BLaER1 (cell line): Measurements from ENCODE around the gene KHK.
"Not testable (repeated sequence)": the region's sequence is repeated elsewhere in the genome, so short reads cannot be mapped to it uniquely, and the experiment has no call there.

Experiments used
- H3K27ac ChIP-seq: shearing (Covaris generic); formaldehyde crosslinking; 2 replicates; pipeline ENCODE4 v1.8.1; 2022
- H3K27me3 ChIP-seq: shearing (Covaris generic); formaldehyde crosslinking; 2 replicates; pipeline ENCODE4 v1.8.1; 2022
- H3K36me3 ChIP-seq: shearing (Covaris generic); formaldehyde crosslinking; 2 replicates; pipeline ENCODE4 v1.8.1; 2022
- H3K4me1 ChIP-seq: shearing (Covaris generic); formaldehyde crosslinking; 2 replicates; pipeline ENCODE4 v1.8.1; 2022
- H3K4me2 ChIP-seq: shearing (Covaris generic); formaldehyde crosslinking; 2 replicates; pipeline ENCODE4 v1.8.1; 2022
- H3K4me3 ChIP-seq: shearing (Covaris generic); formaldehyde crosslinking; 2 replicates; pipeline ENCODE4 v1.8.1; 2022
- H3K9ac ChIP-seq: shearing (Covaris generic); formaldehyde crosslinking; 2 replicates; pipeline ENCODE4 v1.8.1; 2022
- H3K9me3 ChIP-seq: shearing (Covaris generic); formaldehyde crosslinking; 2 replicates; pipeline ENCODE4 v1.8.1; 2022
- H4K20me1 ChIP-seq: shearing (Covaris generic); formaldehyde crosslinking; 2 replicates; pipeline ENCODE4 v1.8.1; 2022
- Cebpa-rat ChIP-seq: shearing (Covaris generic); IDR thresholded peaks from 2 replicates; pipeline ENCODE4 v1.8.1; 2022

The KHK gene

DNA sequence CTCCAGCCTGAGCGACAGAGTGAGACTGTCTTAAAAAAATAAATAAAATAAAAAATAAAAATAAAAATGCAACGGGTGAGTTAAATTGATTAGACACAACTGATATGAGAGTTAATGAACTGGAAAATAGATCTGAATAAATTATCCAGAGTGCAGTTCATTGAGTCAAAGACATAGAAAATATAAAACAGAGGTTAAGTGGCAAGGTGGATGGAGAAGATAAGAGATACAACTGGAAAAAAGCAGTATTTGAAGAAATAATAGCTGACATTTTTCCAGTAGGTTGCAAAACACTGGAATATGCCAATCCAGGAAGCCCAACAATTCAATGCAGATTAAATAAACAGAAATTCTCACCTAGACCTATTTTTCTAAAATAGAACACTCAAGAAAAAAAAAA lies 21.6 kb downstream of the KHK start:
- H3K36me3 ChIP-seq = no peaks in the 10 kb centered on the region
- no peaks in the 10 kb centered on the region for H3K9me3 ChIP-seq
- no peak for TF ChIP-seq Cebpa-rat
- H3K4me1 ChIP-seq = peaks cover 14% of the 10 kb centered on the region
- H3K27ac ChIP-seq = no peak overlapping the region
- no peaks in the 10 kb centered on the region for H4K20me1 ChIP-seq
- no peak overlapping the region for H3K4me2 ChIP-seq
- no peak overlapping the region for H3K4me3 ChIP-seq
- no peak overlapping the region for H3K9ac ChIP-seq
- no peaks in the 10 kb centered on the region for H3K27me3 ChIP-seq

DNA sequence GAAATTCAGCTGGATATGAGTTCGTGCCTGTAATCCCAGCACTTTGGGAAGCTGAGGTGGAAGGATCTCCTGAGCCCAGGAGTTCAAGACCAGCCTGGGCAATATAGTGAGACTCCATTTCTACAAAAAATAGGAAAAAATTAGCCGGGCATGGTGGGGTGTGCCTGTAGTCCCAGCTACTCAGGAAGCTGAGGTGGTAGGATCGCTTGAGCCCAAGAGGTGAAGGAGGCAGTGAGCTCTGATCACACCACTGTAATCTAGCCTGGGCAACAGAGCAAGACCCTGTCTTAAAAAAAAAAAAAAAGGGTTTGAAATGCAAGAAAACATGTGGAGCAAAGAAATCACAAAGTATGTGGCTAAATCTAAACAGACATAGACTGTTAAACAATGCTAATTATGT lies 22.5 kb downstream of the KHK start:
- H3K4me3 ChIP-seq = no peak overlapping the region
- H3K4me2 ChIP-seq = no peak overlapping the region
- no peak overlapping the region for H3K9ac ChIP-seq
- no peaks in the 10 kb centered on the region for H3K36me3 ChIP-seq
- no peaks in the 10 kb centered on the region for H3K9me3 ChIP-seq
- no peak overlapping the region for H3K27ac ChIP-seq
- no peak for TF ChIP-seq Cebpa-rat
- H3K27me3 ChIP-seq = no peaks in the 10 kb centered on the region
- H4K20me1 ChIP-seq = no peaks in the 10 kb centered on the region
- peaks cover 14% of the 10 kb centered on the region for H3K4me1 ChIP-seq

DNA sequence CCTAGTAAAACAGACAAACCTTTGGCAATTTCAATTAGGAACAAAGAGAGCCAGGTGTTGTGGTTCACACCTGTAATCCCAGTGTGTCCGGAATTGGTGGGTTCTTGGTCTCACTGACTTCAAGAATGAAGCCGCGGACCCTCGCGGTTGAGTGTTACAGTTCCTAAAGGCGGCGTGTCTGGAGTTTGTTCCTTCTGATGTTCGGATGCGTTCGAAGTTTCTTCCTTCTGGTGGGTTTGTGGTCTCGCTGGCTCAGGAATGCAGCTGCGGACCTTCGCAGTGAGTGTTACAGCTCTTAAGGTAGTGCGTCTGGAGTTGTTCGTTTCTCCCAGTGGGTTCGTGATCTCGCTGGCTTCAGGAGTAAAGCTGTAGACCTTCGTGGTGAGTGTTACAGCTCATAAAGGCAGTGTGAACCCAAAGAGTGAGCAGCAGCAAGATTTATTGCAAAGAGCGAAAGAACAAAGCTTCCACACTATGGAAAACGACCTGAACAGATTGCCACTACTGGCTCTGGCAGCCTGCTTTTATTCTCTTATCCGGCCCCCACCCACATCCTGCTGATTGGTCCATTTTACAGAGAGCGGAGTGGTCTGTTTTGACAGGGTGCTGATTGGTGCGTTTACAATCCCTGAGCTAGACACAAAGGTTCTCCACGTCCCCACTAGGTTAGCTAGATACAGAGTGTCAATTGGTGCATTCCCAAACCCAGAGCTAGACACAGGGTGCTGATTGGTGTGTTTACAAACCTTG lies 24.2 kb downstream of the KHK start:
- H3K4me3 ChIP-seq, H4K20me1 ChIP-seq, H3K9ac ChIP-seq: not testable (repeated sequence)

DNA sequence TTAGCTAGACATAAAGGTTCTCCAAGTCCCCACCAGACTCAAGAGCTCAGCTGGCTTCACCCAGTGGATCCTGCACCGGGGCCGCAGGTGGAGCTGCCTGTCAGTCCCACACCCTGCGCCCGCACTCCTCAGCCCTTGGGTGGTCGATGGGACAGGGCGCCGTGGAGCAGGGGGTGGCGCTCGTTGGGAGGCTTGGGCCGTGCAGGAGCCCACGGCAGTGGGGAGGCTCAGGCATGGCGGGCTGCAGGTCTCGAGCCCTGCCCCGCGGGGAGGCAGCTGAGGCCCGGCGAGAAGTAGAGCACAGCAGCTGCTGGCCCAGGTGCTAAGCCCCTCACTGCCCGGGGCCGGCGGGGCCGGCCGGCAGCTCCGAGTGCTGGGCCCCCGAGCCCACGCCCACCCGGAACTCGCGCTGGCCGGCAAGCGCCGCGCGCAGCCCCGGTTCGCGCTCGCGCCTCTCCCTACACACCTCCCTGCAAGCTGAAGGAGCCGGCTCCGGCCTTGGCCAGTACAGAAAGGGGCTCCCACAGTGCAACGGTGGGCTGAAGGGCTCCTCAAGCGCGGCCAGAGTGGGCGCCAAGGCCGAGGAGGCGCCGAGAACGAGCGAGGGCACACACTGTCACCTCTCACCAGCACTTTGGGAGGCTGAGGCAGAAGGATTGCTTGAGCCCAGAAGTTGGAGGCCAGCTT lies 25.0 kb downstream of the KHK start:
- H3K4me3 ChIP-seq, H3K4me2 ChIP-seq, H4K20me1 ChIP-seq, H3K27ac ChIP-seq, H3K27me3 ChIP-seq, H3K9ac ChIP-seq, H3K9me3 ChIP-seq, H3K36me3 ChIP-seq, H3K4me1 ChIP-seq: not testable (repeated sequence)

More for the DNA sequence above, 24.2 kb downstream of the KHK start:
- H3K4me2 ChIP-seq, H3K9me3 ChIP-seq, H3K27me3 ChIP-seq, H3K36me3 ChIP-seq, H3K27ac ChIP-seq, H3K4me1 ChIP-seq: not testable (repeated sequence)

DNA sequence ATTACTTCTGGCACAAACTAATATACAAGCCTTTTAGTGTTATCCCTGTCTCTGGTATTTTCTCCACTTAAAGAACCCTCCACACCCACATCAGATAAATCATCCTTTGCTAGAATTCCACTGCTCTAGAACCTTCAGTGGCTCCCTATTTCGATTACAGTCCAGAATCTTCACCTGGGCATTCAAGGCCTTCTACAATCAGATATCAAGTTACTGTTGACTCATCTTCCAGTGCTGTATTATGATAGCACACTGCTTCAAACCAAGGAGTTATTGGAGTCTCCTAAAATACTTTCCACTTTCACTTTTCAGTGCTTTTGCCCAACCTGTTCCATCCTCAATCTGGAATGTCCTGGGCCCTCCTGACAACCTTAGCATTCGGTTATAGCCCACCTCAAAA lies 28.9 kb downstream of the KHK start:
- Histone ChIP-seq H4K20me1 (no peaks in the 10 kb centered on the region), H3K27me3 (peaks cover 37% of the 10 kb centered on the region)

DNA sequence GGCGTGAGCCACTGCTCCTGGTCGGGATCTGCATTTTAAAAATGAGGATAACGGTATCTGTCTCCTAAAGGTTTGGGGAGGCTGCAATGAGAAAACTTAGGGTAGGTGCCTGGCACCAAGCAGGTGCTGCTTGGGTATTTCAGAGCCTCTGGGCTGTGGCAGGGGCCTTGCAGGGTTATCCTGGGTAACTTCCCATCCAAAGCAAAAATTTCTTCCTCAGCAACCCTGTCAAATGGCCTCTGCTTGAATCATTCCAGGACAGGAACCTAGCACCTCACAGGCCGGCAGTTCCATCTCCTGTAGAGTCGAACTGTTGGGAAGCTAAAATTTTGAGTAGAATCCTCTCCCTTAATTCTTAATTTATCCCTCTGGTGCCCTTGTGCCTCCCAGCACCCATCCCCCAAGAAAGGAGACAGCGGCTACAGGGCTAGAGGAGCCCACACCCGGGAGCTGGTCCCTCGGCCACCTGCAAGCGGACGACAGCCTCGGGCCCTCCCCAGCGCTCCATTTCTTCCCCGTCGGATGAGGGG lies 31.5 kb downstream of the KHK start:
- Histone ChIP-seq H3K4me2 (peak overlapping the region; percentile 85), H3K27ac (no peak overlapping the region)

More for the DNA sequence above, 28.9 kb downstream of the KHK start:
- H3K36me3 ChIP-seq = no peaks in the 10 kb centered on the region
- H3K9me3 ChIP-seq = no peaks in the 10 kb centered on the region
- 0 out of 2 replicates have a peak, but pooled peaks cover 12% of the 10 kb centered on the region for H3K4me1 ChIP-seq
- no peak for TF ChIP-seq Cebpa-rat
- H3K4me2 ChIP-seq = no peak overlapping the region
- H3K27ac ChIP-seq = no peak overlapping the region
- no peak overlapping the region for H3K9ac ChIP-seq
- H3K4me3 ChIP-seq = no peak overlapping the region

DNA sequence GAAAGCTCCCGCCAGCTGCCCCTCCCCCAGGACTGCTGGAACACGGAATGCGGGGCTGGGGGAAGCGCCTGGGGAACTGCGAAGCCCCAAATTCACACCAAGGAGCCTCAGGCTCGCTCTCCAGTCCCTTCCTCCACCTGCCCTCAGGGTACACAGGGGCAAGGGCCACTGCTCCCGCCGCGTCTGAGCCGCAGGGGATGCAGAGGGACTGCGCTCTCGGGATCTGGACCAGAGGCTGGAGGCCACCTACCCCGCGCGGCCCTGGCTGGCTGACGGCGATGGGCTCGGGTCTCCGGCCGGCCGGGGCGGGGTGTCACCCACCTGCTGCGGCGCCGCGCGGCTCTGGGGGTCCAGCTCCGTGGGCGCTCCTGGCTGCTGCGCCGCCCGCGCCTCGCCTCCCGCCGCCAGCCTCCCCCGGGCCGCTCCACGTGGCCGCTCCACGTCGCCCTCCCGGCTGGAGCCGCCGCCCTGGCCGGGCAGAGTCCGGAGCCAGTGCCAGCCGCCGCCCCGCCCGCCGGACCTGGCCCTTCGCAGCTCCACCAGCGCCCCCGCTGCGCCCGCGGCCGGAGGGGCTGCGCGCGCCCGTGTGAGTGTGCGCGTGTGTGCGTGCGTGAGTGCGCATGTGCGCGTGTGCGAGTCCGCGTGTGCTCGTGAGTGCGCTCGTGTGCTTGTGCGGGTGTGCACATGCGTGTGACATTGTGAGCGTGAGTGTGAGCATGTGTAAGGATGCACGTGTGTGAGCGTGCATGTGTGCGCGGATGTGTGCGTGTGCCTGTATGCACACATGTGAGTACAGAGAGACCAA lies 32.2 kb downstream of the KHK start, which contains the start of gene CGREF1:
CGREF1 (minus strand) TSS at position 604 of the 805 bp plus-strand sequence. CDS start 14,762 bp downstream, outside the sequence.
- TF ChIP-seq Cebpa-rat = no peak
- Histone ChIP-seq H3K36me3 (no peaks in the 10 kb centered on the region), H3K9me3 (no peaks in the 10 kb centered on the region), H3K27ac (0 out of 2 replicates have a peak within 1 kb of the TSS, but pooled peaks have one; percentile 26), H3K4me3 (peak within 1 kb of the TSS; percentile 68), H3K27me3 (peaks cover 69% of the 10 kb centered on the region), H4K20me1 (no peaks in the 10 kb centered on the region), H3K4me2 (peak within 1 kb of the TSS; percentile 85), H3K4me1 (0 out of 2 replicates have a peak, but pooled peaks cover 12% of the 10 kb centered on the region), H3K9ac (peak within 1 kb of the TSS; percentile 60)

More for the DNA sequence above, 31.5 kb downstream of the KHK start:
- Histone ChIP-seq H3K9me3 (no peaks in the 10 kb centered on the region), H3K36me3 (no peaks in the 10 kb centered on the region), H4K20me1 (no peaks in the 10 kb centered on the region), H3K27me3 (peaks cover 62% of the 10 kb centered on the region), H3K9ac (no peak overlapping the region), H3K4me3 (peak overlapping the region; percentile 68), H3K4me1 (0 out of 2 replicates have a peak, but pooled peaks cover 12% of the 10 kb centered on the region)
- TF ChIP-seq Cebpa-rat = no peak

DNA sequence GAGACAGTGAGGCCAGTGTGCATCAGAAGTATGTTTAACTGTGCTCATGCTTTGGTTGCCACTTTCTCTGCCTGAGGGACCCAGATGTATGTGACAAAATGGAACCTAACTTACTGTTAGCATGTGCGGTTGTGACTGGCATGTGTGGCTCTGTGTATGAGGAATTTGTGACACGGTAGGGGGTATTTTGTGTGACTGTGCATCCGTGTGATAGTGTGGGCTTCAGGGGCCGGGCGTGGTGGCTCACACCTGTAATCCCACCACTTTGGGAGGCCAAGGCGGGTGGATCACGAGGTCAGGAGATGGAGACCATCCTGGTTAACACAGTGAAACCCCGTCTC lies 32.7 kb downstream of the KHK start:
- H3K9ac ChIP-seq, H3K9me3 ChIP-seq, H3K36me3 ChIP-seq, H3K27ac ChIP-seq, H4K20me1 ChIP-seq: not testable (repeated sequence)
- peak overlapping the region; percentile 68 for H3K4me3 ChIP-seq
- peak overlapping the region; percentile 85 for H3K4me2 ChIP-seq
- 0 out of 2 replicates have a peak, but pooled peaks cover 12% of the 10 kb centered on the region for H3K4me1 ChIP-seq
- peaks cover 75% of the 10 kb centered on the region for H3K27me3 ChIP-seq

DNA sequence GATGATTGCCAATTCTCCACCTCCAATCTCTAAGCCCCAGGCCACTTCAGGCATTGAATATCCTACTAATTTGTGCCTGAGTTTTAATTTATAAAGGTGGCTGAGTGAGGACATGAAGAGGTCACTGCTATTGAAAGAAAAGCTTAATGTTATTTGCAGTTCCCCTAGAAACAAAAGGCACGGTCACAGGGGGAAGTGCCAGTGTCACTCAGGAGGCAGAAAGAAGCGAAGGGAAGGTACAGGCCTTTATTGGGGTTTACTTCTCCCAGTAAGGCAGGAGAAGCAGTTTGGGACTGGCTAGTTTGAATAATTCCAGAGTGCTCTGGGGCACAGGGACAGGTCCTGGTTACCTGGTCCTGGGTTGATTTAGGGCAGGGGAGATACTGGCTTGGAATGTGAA lies 35.3 kb downstream of the KHK start:
- Histone ChIP-seq H3K4me3 (no peak overlapping the region), H3K9ac (no peak overlapping the region), H3K4me1 (0 out of 2 replicates have a peak, but pooled peaks cover 12% of the 10 kb centered on the region), H3K9me3 (no peaks in the 10 kb centered on the region), H4K20me1 (no peaks in the 10 kb centered on the region), H3K4me2 (no peak overlapping the region), H3K27ac (no peak overlapping the region), H3K27me3 (peaks cover 79% of the 10 kb centered on the region), H3K36me3 (no peaks in the 10 kb centered on the region)
- no peak for TF ChIP-seq Cebpa-rat
